Panc1 (cell line): ENCODE measurements around the gene PKNOX2. TPM values are rescaled to one million over a fixed set of nuclear protein-coding genes. Genes with fewer than 3 reads are reported as not detected.

ENCODE experiments used
- ATAC-seq: fragments of 200-7000 bp; cut with Tn5 transposase; 2 replicates; pipeline ENCODE4 v1.9.1; 2020; ENCODE audit warnings: mild to moderate bottlenecking, moderate library complexity
- BruUV-seq: library from RNA; stranded (reverse); fragments of 400-500 nt; replicated peaks from 2 replicates; lab custom pipeline; 2021; lab: Mats Ljungman, UMichigan
- CTCF ChIA-PET: fragments of 300-600 bp; sonication (Branson Sonifier 250); formaldehyde crosslinking; loops from one replicate; lab custom pipeline; 2022; ENCODE audit warnings: antibody characterized with exemption; lab: Charles Lee
- POLR2A ChIA-PET: fragments of 300-600 bp; sonication (Branson Sonifier 250); formaldehyde crosslinking; loops from one replicate; lab custom pipeline; 2022; ENCODE audit warnings: antibody characterized with exemption; lab: Charles Lee
- DNase-seq: peaks from one replicate; pipeline ENCODE4 v3.0.0-alpha.2; 2010; ENCODE audit warnings: low read depth, low spot score
- H3K27ac ChIP-seq: 2 replicates; pipeline ENCODE4 v1.5.1; 2011; ENCODE audit warnings: mild to moderate bottlenecking, low read length, inconsistent platforms
- H3K27me3 ChIP-seq: fragments of 200-500 bp; sonication (Bioruptor generic); 2 replicates; pipeline ENCODE4 v1.6.0; 2014; ENCODE audit warnings: low read length, inconsistent platforms; ENCODE audit not compliant: control insufficient read depth, insufficient read depth
- H3K36me3 ChIP-seq: fragments of 200-500 bp; sonication (Bioruptor generic); 2 replicates; pipeline ENCODE4 v1.5.1; 2014; ENCODE audit warnings: inconsistent platforms, mild to moderate bottlenecking, low read length, moderate library complexity; ENCODE audit not compliant: control insufficient read depth, insufficient read depth
- H3K4me1 ChIP-seq: 2 replicates; pipeline ENCODE4 v1.5.1; 2011; ENCODE audit warnings: inconsistent platforms, mild to moderate bottlenecking, low read length, moderate library complexity; ENCODE audit not compliant: control insufficient read depth, insufficient read depth
- H3K4me3 ChIP-seq, 2 experiments: 2 replicates each; pipeline ENCODE4 v1.5.1; 2011 to 2012; ENCODE audit warnings: low read depth in 2 of 2, low read length in 2 of 2, mild to moderate bottlenecking in 2 of 2, inconsistent platforms in 1 of 2, moderate library complexity in 1 of 2
- H3K9me3 ChIP-seq: fragments of 200-500 bp; sonication (Bioruptor generic); 2 replicates; pipeline ENCODE4 v1.5.1; 2014; ENCODE audit warnings: low read depth, mild to moderate bottlenecking, inconsistent platforms, low read length, moderate library complexity; ENCODE audit not compliant: control insufficient read depth, insufficient read depth
- CTCF ChIP-seq: fragments of 450-650 bp; IDR thresholded peaks from 2 replicates; pipeline ENCODE4 v1.5.1; 2017; ENCODE audit warnings: mild to moderate bottlenecking
- POLR2AphosphoS5 ChIP-seq: IDR thresholded peaks from 2 replicates; pipeline ENCODE4 v1.6.1; 2012; ENCODE audit warnings: mild to moderate bottlenecking, low read depth, low read length, moderate library complexity
- REST ChIP-seq, 2 experiments: IDR thresholded peaks; 2 replicates each; pipeline ENCODE4 v1.6.1; 2011 to 2012; ENCODE audit warnings: low read depth in 2 of 2, control low read depth in 1 of 2, low read length in 1 of 2, mild to moderate bottlenecking in 1 of 2, moderate library complexity in 1 of 2; ENCODE audit not compliant: insufficient read depth in 1 of 2
- SIN3A ChIP-seq: IDR thresholded peaks from 2 replicates; pipeline ENCODE4 v1.6.1; 2012; ENCODE audit warnings: low read depth, mild to moderate bottlenecking, low read length, moderate library complexity, borderline replicate concordance; ENCODE audit not compliant: insufficient read depth
- TCF7L2 ChIP-seq: IDR thresholded peaks from 2 replicates; pipeline ENCODE4 v1.6.1; 2011; ENCODE audit warnings: mild to moderate bottlenecking, low read depth, low read length, inconsistent platforms
- in situ Hi-C: cut with HindIII; loops from 2 replicates; pipeline ENCODE4 v1.10.0; 2016; ENCODE audit warnings: low sequenced_read_pairs, low pct_unique_long_range_greater_than_20kb
- intact Hi-C: fragments of 100-400 bp; cut with micrococcal nuclease; formaldehyde crosslinking; loops from one replicate; pipeline ENCODE4 v1.10.0; 2022; ENCODE audit not compliant: unreplicated experiment
- total RNA-seq: library from RNA; stranded (reverse); gene quantifications from one replicate; pipeline ENCODE4 v1.2.1, GENCODE V29; 2021; ENCODE audit not compliant: unreplicated experiment

The PKNOX2 gene
- total RNA-seq, 1 experiment from 2014 or later = not detected

GRCh38 chr11:125460275-125460674, 295.7 kb downstream of the PKNOX2 start:
- no peak overlapping the region for H3K4me3 ChIP-seq
- H3K4me1 ChIP-seq = no peaks in the 10 kb centered on the region
- no peak overlapping the region for H3K27ac ChIP-seq
- ATAC-seq (no peak), DNase-seq (no peak)
- no TSS peak for BruUV-seq
- POLR2A ChIA-PET = no interaction called here
- H3K27me3 ChIP-seq = peaks cover 7% of the 10 kb centered on the region; the same call in 1 of the 2 replicates
- TF ChIP-seq CTCF (no peak), TCF7L2 (no peak), SIN3A (no peak), REST (IDR thresholded peaks at IDR 0.05; ENCODE audit: insufficient read depth in 1 of 2, low read depth in 2 of 2, low read length in 1 of 2) (no peak), POLR2AphosphoS5 (no peak)
- CTCF ChIA-PET = no interaction called here
- in situ Hi-C loops = no loop called here
- H3K9me3 ChIP-seq = no peaks in the 10 kb centered on the region
- no peaks in the 10 kb centered on the region for H3K36me3 ChIP-seq
- intact Hi-C loops = no loop called here

- intact Hi-C loops = no loop called here
- Histone ChIP-seq H3K27me3 (peaks cover 7% of the 10 kb centered on the region; the same call in 1 of the 2 replicates), H3K27ac (no peak overlapping the region), H3K9me3 (no peaks in the 10 kb centered on the region), H3K4me3 (no peak overlapping the region), H3K36me3 (no peaks in the 10 kb centered on the region), H3K4me1 (no peaks in the 10 kb centered on the region)
- no peak for DNase-seq
- in situ Hi-C loops = no loop called here
- TF ChIP-seq REST (IDR thresholded peaks at IDR 0.05; ENCODE audit: insufficient read depth in 1 of 2, low read depth in 2 of 2, low read length in 1 of 2) (no peak), SIN3A (no peak), TCF7L2 (no peak), CTCF (no peak), POLR2AphosphoS5 (no peak)
- no TSS peak for BruUV-seq
- ChIA-PET POLR2A (no interaction called here), CTCF (no interaction called here)
- ATAC-seq = no peak
Observed at GRCh38 chr11:125463590-125464269, 299.2 kb downstream of the PKNOX2 start.
